ENCODE results near the gene HTR2B. TPM values are rescaled to one million over a fixed set of nuclear protein-coding genes. Genes with fewer than 3 reads are reported as not detected.

Gene HTR2B
- total RNA-seq, 2 donors from 2014 or later: not detected

DNA sequence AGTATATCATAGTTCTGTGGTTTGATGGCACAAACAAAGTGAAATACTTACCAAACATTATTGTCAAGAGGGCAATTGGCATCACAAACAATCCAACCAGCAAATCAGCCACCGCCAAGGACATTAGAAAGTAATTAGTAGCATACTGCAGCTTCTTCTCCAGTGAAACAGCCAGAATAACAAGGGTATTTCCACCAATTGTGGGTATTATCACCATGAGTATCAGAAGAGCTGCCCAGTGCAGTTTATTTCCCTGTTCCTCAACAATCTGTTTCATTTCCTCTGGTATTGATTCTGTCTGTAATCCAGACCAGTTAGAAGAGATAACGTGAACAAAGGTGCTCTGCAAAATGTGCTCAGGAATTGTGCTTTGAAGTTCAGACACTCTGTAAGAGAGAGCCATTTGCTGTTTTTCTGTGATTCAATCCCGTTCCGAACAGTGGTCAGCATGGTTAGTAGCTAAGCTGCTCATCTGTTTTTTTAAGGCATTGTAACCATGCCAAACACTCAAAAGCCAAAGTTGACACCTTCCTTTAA is 1.4 kb downstream of the HTR2B start:
- Histone ChIP-seq H3K9ac (ENCODE audit: extremely low read depth, low read length, poor library complexity, severe bottlenecking) (no peak overlapping the region), H3K27ac (ENCODE audit: low read depth, low read length) (no peak overlapping the region), H3K36me3 (ENCODE audit: control insufficient read depth, insufficient read depth, low read length) (peaks cover 10% of the 10 kb centered on the region), H3K4me3 (ENCODE audit: low read length) (no peak overlapping the region), H3K9me3 (ENCODE audit: control insufficient read depth, low read length) (no peaks in the 10 kb centered on the region), H3K4me1 (ENCODE audit: control insufficient read depth, insufficient read depth, low read length) (peaks cover 7% of the 10 kb centered on the region), H3K27me3 (ENCODE audit: control insufficient read depth, insufficient read depth, low read length, poor library complexity, severe bottlenecking) (no peaks in the 10 kb centered on the region)
- H3K4me3 Mint-ChIP-seq: no peak overlapping the region
- peaks cover 8% of the 10 kb centered on the region for H3K36me3 Mint-ChIP-seq (ENCODE audit: low read depth)
- DNase-seq: no peak
- H3K9me3 Mint-ChIP-seq: no peaks in the 10 kb centered on the region
- peaks cover 22% of the 10 kb centered on the region for H3K4me1 Mint-ChIP-seq
- WGBS, 2 experiments (ENCODE audit: insufficient coverage in 1 of 2, insufficient read length in 1 of 2): 69 to 75% methylated on average over 4 of the region's 4 CpGs
- TF ChIP-seq, protein P1, sequence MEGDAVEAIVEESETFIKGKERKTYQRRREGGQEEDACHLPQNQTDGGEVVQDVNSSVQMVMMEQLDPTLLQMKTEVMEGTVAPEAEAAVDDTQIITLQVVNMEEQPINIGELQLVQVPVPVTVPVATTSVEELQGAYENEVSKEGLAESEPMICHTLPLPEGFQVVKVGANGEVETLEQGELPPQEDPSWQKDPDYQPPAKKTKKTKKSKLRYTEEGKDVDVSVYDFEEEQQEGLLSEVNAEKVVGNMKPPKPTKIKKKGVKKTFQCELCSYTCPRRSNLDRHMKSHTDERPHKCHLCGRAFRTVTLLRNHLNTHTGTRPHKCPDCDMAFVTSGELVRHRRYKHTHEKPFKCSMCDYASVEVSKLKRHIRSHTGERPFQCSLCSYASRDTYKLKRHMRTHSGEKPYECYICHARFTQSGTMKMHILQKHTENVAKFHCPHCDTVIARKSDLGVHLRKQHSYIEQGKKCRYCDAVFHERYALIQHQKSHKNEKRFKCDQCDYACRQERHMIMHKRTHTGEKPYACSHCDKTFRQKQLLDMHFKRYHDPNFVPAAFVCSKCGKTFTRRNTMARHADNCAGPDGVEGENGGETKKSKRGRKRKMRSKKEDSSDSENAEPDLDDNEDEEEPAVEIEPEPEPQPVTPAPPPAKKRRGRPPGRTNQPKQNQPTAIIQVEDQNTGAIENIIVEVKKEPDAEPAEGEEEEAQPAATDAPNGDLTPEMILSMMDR (conservative IDR thresholded peaks at IDR 0.05): no peak
- H3K27ac Mint-ChIP-seq: peak overlapping the region; percentile 39
- no peaks in the 10 kb centered on the region for H3K27me3 Mint-ChIP-seq (ENCODE audit: insufficient read depth)

DNA sequence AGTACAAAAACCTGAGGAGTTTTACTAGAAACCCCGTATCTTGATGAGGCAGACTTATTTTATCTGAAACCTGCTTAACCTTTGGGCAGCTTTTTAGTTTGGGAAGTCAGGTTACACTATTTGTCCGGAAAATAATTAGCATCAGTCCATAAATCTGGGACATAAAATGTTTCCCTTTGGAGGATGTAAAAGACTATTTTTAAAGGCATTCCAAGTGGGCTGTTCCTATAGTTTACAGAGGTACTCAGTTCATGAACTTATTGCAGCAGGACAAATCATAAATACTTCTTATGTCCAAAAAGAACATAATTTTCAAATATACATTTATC is 6.3 kb downstream of the HTR2B start:
- Histone ChIP-seq H3K36me3 (ENCODE audit: control insufficient read depth, insufficient read depth, low read length) (peaks cover 24% of the 10 kb centered on the region), H3K4me1 (ENCODE audit: control insufficient read depth, insufficient read depth, low read length) (peaks cover 5% of the 10 kb centered on the region), H3K9me3 (ENCODE audit: control insufficient read depth, low read length) (no peaks in the 10 kb centered on the region), H3K9ac (ENCODE audit: extremely low read depth, low read length, poor library complexity, severe bottlenecking) (no peak overlapping the region), H3K27me3 (ENCODE audit: control insufficient read depth, insufficient read depth, low read length, poor library complexity, severe bottlenecking) (no peaks in the 10 kb centered on the region), H3K4me3 (ENCODE audit: low read length) (no peak overlapping the region), H3K27ac (ENCODE audit: low read depth, low read length) (no peak overlapping the region)
- TF ChIP-seq, protein P1 (conservative IDR thresholded peaks at IDR 0.05): no peak
- WGBS, 2 experiments (ENCODE audit: insufficient coverage in 1 of 2, insufficient read length in 1 of 2): 90 to 97% methylated on average over 2 of the region's 2 CpGs
- Mint-ChIP-seq H3K9me3 (no peaks in the 10 kb centered on the region), H3K27ac (no peak overlapping the region), H3K4me3 (no peak overlapping the region), H3K27me3 (ENCODE audit: insufficient read depth) (no peaks in the 10 kb centered on the region), H3K36me3 (ENCODE audit: low read depth) (peaks cover 9% of the 10 kb centered on the region), H3K4me1 (peaks cover 10% of the 10 kb centered on the region)
- no peak for DNase-seq

DNA sequence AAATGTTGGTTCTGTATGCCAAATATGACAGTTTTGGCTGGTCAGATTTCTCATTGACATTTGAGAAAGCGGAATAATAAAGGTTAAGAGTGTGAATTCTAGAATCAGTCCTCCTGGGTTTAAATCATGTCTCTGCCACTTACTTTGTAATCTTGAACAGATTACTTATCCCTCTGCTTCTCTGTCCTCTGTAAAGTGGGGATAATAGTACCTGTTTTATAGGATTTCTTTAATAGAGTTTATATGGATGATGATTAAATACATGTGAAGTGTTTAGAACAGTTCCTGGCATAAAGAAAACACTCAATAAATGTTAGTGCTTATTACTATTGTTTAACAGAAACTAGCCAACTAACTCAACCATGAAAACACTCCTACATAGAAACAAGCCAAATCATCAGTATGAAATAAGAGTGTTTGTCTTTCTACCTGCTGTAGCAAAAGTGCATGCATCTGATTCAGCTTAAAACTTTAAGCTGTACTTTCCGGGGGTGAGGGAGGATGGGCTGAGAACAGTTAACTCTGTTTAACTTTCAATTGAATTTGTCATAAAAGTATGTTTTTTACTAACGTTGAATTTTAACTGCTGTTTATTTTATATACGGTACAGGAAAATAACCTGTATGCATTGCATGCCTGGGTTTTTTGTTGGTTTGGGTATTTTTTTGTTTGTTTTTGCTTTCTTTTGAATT is 6.8 kb downstream of the HTR2B start:
- Mint-ChIP-seq H3K27ac (no peak overlapping the region), H3K36me3 (ENCODE audit: low read depth) (peaks cover 13% of the 10 kb centered on the region), H3K4me3 (no peak overlapping the region), H3K4me1 (peaks cover 5% of the 10 kb centered on the region), H3K27me3 (ENCODE audit: insufficient read depth) (no peaks in the 10 kb centered on the region), H3K9me3 (no peaks in the 10 kb centered on the region)
- H3K27ac ChIP-seq (ENCODE audit: low read depth, low read length): peak overlapping the region; percentile 11
- H3K36me3 ChIP-seq (ENCODE audit: control insufficient read depth, insufficient read depth, low read length): peaks cover 29% of the 10 kb centered on the region
- TF ChIP-seq, protein P1 (conservative IDR thresholded peaks at IDR 0.05): no peak
- H3K4me1 ChIP-seq (ENCODE audit: control insufficient read depth, insufficient read depth, low read length): peaks cover under 1% of the 10 kb centered on the region
- no peaks in the 10 kb centered on the region for H3K27me3 ChIP-seq (ENCODE audit: control insufficient read depth, insufficient read depth, low read length, poor library complexity, severe bottlenecking)
- no peaks in the 10 kb centered on the region for H3K9me3 ChIP-seq (ENCODE audit: control insufficient read depth, low read length)
- H3K9ac ChIP-seq (ENCODE audit: extremely low read depth, low read length, poor library complexity, severe bottlenecking): no peak overlapping the region
- 95% methylated on average over 2 to 4 of the region's 4 CpGs for WGBS, 2 experiments (ENCODE audit: insufficient coverage in 1 of 2, insufficient read length in 1 of 2)
- no peak for DNase-seq
- no peak overlapping the region for H3K4me3 ChIP-seq (ENCODE audit: low read length)
